HG02610 (cell line): ENCODE data around the gene SMC3.
"Not testable (repeated sequence)": the region's sequence is repeated elsewhere in the genome, so short reads cannot be mapped to it uniquely, and the experiment has no call there.

Experiments
- ATAC-seq: cut with Tn5 transposase; IDR thresholded peaks from one replicate; pipeline ENCODE4 v1.9.1; 2021; ENCODE audit warnings: mild to moderate bottlenecking, moderate library complexity; ENCODE audit not compliant: unreplicated experiment

The SMC3 gene

DNA sequence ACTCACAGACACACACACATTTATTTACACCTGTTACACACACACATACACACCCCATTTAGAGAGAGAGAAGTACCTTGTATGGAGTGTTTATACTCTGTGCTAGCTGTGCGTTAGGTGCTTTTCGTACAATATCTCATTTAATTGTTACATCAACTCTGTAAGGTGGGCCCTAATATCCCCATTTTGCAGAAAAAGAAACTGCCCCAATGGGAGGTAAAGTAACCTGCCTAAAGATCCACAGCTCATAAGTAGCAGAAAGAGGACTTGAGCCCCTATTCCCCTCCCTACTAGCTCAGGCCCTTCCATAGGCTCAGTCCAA, 52.9 kb downstream of the SMC3 start:
- ATAC-seq, result no peak

DNA sequence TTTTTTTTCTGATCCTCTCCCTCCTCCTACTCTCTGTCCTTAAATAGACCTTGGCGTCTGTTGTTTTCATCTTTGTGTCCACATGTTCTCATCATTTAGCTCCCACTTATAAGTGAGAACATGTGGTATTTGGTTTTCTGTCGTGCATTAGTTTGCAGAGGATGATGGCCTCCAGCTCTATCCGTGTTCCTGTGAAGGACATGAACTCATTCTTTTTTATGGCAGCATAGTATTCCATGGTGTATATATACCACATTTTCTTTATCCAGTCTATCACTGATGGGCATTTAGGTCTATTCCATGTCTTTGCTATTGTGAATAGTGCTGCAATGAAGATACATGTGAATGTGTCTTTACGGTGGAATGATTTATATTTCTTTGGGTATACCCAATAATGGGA, 55.8 kb downstream of the SMC3 start:
- not testable (repeated sequence) for ATAC-seq

DNA sequence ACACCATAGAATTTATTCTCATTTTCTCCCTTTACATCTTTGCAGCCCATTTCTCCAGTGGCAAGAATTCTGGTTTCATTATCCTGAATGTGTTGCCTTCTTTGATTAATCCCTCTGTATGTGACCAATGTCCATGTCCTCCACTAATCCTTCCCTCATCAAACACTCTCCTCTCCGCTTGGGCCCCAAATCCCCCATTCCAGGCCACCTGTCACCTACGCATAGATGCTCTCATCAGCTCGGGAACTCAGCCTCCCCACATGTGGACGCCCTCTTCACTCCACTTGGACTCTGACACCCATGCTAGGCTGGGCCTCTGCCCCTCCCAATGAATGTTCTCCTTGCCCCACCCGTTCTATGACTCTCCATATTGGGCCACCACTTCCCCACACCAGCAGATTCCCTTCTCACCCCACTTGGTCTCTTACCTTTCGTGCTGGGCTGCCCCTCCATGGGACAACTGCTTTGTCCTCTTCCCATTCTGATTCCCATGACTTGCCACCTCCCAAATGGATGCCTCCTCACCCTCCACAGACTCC, 57.9 kb downstream of the SMC3 start:
- ATAC-seq, result no peak

DNA sequence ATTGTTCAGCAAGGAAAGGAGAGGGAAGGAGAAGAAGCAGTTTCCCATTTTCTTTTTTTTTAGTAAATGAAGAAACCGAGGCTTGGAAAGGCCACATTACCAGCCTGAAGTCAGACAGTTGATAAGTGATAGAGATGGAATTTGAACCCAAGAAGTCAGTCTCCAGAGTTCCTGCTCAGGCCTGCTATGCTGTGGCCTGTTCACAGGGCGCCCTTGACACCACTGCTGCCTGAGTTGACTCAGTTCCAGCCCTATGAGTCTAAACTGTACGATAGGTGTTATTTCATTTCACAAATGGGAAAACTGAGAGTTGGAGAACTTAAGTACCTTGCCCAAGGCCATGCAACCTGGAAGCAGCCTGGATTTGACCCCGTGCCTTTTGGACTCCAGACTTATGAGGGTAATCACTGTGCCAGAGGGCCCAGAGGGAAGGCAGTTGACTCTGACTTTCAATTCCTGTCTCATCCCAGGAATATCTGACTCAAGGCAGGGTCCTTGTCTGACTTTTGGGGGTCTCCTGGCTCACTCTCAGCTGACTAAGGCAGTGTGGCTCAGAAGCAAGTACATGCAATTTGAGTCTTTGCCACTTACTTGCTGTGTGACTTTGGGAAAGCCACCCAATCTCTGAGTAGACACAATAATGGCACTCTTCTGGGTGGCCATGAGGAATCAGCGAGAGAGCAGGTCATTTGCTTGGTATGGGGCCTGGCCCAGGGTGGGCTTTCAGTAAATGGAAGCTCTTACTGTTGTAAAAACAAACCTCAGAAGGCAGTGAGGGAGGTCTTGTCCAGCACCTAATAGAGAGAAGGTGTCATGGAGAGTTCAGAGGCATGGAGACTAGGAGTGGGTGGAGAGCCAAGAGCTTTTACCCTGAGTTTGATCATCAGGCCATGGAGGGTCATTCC, 58.7 kb downstream of the SMC3 start:
- no peak for ATAC-seq

DNA sequence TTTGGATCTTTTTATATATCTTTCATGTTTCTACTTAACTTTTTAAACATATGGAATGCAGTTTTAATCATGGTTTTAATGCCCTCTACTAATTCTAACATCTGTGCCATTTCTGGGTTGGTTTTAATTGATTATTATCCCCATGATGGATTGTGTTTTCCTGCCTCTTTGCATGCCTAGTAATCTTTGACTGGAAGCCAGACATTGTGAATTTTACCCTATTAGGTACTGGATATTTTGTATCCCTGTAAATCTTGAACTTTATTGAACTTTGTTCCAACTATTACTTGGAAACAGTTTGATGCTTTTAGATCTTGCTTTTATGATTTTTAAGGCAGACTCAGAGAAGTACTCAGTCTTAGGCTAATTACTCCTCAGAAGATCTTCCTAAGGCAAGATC, 60.7 kb downstream of the SMC3 start:
- no peak for ATAC-seq

DNA sequence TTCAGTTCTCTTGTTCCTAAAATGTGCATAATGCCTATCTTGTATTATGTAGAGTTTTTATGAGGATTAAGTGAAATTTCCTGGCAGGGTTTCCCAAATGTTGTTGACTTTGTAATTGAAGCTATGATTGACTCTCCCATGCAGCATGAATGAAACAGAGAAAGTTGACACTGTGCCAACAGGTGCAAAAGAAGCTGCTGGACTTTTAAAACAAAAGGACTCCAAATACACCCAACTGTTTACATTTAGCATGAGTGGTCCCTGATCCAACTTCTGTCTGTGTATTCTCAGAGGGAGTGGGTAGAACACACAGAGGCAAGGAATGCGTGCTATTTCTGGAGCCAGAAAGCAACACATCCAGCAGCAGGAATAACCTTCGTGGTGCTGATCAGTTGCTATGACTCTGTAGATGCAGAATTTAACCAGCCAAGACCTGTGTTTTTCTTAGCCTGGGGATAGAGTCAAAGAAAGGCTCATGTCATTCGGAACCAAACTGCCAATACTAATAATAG, 62.2 kb downstream of the SMC3 start:
- no peak for ATAC-seq

DNA sequence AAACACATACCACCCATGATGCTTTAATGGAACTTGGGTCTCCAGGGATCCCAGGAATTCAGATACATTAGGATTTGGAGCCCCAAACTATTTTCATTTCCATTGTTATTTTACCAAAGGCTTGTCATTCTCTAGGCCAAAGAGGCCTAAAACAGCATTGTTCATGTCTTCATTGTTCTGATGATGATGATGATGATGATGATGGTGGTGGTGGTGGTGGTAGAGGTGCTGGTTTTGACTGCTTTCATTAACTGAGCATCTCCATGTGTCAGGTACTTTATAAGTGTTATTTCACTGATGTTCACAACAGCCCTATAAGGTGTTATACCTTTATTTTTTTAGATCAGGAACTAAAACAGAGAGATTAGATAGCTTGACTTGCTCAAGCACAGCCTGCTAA, 64.4 kb downstream of the SMC3 start:
- ATAC-seq, result no peak

DNA sequence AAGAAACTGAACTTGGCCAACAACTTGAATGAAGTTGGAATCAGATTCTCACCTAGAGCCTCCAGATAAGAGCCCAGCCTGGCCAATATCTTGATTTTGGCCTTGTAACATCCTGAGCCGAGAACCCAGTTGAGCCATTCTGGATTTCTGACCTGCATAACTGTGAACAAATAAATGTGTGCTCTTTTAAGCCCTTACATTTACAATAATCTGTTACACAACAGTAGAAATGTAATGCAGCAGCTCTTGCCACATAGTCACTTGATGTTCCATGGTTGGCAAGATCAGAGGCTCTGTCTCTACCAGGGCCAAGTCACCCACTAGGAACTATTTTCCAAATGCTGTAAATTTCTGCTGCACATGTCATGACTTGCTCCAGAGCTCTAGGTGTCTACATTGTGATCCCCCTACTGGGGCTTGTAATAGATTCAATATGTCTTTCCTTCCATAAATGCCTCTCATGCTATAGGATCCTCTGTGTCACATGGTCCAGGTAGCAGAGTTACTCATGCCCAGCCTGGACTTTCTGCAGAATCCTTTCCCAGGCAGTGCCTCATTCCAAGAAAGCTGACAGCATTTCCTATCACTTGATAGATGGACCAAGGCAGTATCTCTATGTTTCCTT, 65.2 kb downstream of the SMC3 start:
- no peak for ATAC-seq

DNA sequence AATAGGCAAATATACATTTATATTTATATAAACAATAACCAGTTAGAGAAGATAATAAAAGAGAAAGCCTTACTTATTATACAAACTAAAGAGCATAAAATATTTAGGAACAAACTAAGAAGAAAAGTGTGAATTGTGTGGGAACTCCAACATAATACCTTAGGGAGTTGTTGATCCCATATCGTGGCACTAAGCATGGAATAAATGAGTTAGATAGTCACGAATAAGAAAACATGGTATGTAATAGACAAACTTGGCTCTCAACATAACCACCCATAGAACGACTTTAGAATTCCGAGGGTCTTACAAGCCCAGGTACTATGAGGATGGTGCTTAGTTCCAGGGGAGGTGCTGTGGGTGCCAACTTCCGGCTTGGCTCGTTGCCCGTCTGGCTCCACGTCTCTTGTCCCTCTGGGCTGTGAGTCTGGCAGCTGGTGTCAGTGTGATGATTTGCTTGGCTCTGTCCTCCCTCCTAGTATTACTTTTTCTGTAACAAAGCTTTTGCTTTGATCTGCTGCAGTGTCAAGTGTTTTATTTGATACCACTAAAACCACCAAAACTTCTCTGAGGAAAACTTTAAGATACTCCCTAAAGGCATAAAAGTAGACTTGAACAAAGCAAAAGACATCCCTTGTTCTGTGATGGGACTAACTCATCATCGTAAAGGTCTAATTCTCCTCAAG, 67.2 kb downstream of the SMC3 start:
- ATAC-seq, result no peak

DNA sequence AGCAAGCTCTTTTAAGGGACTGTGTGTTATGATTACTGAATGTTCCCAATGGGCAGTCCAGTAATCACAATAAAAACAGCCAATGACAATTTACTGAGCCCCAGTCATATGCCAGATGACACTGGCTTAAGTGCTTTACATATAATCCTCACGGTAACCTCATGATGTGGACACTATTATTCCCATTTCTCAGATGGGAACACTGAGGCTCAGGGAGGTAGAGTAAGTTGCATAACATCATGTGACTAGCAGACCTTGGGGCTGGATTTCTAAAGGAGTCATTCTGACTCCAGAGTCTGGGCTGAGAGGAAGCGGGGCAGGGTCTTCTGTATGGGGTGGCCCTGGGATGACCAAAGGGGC, 69.1 kb downstream of the SMC3 start:
- no peak for ATAC-seq

DNA sequence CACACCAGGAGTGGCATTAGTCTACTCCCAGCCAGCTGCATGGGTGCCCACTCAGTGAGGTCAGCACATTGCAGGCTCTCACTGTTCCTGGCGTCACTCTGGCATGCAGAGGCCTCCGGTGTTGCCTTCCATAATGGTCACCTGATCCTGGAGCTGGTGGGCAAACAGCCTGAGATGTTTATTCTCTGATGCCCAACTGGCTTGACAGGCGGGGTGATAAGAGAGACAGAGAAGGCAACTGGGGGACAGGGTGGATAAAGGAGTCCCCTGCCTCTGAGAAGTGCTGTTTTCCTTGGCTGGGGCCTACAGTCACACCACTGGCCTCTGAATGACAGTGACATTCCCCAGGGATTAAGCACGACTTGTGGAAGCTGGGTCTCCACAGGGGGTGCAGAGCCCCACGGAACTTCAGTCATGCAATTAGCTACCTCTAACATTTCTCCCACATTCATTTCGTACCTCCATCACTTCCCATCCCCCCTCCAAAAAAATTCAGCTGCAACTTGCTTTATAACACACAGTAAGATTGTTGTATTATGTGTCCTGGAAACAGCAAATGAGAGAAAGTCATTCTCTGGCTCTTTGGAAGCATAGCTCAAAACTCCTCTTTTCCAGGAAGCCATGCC, 69.5 kb downstream of the SMC3 start:
- no peak for ATAC-seq

DNA sequence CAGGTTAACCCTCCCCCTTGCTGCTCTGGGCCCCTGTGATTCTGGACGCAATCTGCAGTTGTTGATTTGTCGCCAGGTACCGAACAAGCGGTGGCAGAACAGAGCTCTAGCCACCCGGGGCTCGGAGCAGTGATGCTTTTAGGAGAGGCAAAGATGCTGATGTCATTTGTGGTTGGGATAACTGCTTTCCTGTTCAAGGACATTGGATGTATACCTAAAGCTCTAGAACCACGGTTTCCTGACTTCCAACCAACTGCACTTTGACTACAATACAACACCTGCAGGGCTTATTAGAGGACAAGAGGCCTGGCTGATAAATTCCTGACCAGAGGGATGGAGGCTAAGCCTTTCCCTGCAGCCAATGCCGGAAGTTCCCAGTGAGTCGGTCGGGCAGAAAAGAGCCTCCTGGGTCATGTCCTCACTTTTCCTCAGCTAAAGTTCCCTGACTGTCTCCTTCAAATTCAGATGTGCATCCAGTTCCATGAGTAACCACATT, 70.1 kb downstream of the SMC3 start:
- ATAC-seq, result no peak

DNA sequence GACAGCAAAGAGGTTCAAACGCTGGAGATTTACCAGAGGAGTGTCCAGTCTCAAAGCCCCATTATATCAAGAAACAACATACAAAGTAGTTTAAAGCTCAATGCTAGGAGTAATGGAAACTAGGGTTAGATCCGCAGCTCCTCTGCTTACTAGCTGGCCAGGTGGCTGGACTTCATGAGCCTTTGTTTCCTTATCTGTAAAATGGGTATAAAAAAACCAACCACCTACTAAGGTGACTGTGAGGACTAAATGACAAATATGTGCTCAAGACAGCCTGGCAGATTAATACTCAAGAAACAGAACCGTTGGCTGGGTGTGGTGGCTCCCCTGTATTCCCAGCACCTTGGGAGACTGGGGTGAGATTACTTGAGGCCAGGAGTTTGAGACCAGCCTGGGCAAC, 70.8 kb downstream of the SMC3 start:
- ATAC-seq, result no peak

DNA sequence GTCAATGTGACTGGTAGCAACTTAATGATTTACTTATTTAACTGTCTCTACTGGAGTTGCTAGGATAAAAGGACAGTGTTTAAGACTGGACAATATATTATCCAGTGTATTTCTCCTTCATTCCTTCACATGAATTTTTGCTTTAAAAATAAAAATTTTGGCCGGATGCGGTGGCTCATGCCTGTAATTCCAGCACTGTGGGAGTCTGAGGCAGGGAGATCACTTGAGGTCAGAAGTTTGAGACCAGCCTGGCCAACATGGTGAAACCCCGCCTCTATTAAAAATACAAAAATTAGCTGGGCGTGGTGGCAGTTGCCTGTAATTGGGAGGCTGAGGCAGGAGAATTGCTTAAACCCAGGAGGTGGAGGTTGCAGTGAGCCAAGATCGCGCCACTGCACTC, 71.6 kb downstream of the SMC3 start:
- ATAC-seq, result not testable (repeated sequence)

DNA sequence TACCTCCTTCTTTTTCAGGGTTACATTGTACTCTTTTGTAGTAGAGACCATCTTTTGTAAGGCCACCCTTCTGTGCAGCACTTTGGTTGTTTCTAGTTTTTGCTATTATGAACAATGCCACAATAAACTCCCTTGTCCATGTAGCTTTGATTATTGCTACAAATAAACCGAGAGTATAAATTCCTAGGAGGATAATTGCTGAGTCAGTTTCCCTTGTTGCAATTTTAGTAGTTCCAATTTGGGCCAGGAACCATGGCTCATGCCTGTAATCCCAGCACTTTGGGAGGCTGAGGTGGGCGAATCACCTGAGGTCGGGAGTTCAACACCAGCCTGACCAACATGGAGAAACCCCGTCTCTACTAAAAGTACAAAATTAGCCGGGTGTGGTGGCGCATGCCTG, 72.4 kb downstream of the SMC3 start:
- ATAC-seq, result not testable (repeated sequence)

DNA sequence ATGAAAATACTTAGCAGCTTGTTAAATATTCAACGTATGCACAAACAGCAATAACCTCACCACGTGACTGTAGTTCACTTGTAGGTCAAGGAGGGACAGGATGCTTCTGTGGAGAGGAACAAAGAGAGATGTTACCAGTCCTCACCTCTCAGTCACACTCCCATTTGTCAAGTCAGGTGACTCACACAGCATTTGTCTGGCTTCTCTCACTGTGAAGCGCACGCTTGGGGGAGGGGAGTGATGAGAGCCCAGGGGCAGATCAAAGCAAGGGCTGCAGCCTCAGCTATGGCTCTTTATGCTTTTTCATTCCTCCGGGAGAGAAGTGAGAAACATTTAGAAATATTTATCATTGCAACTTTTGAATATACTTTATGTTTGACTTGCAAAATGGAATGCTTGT, 73.8 kb downstream of the SMC3 start:
- no peak for ATAC-seq

DNA sequence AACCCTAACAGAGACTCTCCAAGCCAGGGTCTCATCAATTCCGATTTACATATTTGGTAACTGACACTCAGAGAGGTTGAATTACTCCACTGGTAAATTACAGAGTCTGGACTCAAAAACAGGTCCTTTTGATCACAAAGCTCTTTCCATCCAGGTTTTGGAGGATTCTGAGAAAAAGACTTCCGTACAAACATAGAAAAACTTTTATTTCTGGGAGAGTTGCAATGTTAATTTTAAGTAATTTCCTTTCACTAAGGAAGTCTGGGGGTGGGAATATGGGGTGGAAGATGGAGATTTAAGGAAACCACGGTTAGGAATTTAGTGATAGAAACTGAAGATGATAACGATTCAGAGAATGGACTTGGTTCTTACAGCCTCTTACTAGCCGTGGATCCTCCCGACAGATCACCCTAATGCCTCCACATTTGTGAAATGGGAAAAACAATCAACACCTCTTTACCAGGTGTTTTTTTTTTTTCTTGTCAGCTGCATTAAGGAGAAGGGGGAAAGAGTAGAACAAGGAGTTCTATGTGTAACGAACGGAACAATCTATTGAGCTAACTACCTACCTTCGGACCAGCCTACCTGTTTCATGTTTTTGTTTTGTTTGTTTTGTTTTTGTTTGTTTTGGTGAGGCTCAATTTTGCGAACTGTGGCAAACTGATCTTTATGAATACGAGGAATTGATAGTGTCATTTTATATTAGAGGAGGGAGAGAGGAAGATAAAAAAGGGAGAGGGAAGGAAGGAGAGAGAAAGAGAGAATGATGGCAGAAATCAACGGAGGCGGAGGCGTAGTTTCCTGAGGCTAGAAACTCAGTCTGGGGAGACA, 74.9 kb downstream of the SMC3 start:
- ATAC-seq, result no peak

DNA sequence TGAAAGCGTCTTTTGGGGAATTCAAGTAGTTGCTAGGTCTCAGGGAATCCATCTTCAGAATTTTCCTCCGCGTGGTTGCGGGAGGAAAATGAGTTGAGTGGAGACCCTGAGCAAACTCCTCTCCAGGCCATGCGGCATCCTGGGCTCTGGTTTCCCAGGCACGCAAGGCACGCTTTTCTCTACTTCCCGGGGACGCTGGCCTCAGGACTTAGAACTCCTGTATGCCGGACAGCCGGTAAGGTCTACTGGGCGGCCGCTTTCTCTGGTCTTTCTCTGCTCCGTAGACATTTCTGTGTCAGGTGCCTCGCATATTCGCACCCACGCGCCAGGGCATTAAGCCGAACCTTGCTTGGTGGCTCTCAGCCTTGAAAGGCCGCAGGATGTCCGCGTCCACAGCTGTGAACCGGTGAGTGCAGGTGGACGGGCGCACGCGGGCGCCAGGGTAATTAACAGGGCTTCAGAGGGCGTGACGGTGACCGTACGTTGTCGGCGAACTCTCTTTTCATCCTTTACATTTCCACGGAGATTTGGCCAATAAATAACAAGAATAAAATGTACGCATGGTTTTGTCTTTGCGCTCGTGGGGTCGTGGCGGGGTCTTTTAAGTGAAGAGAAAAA, 75.6 kb downstream of the SMC3 start:
- no peak for ATAC-seq

DNA sequence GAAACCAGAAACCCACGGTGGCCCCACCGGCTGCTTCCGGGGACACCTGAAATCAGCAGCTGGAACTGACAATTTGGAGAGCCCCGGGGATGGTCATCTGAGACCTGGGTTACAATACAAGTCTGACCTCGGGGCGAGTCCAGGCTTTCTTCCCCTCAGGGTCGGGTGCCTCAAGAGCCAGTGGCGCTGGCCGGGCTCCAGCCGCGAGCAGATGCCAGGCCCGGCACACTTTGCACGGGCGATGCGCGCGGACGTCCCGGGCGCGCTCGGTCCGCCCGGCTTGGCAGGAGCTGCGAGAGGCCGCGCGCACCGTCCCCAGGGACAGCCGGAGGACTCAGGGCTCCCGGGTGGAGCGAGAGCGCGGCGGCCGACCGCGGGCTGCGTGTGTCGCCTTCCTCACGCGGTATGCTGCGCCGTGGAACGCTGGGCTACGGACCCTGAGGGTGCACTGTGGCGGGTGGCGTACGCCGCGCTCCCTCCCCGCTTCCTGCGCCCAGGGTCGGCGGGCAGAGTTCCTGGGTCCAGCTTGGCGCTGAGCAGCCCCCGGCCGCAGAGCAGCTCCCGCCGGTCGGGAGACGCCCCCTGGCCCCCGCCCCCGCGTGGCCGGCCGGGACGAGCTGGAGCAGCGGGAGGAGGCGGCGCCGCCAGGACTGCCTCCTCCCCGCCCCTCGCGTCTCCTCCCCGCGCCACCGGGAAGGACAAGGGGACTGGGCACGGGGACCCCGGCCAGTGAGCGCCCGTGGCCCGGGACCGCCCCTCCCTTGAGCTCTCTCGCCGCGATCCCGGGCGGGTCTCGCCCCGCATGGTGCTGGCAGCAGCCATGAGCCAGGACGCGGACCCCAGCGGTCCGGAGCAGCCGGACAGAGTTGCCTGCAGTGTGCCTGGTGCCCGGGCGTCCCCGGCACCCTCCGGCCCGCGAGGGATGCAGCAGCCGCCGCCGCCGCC, 76.4 kb downstream of the SMC3 start, which contains the start of gene RBM20:
Gene RBM20 (plus strand): TSS at position 684 of the 945 bp plus-strand sequence. CDS start 119 bp downstream, at position 803.
- ATAC-seq, result no peak
